Measurements from ENCODE around the gene AGAP1. TPM values are rescaled to one million over a fixed set of nuclear protein-coding genes. Genes with fewer than 3 reads are reported as not detected.

The AGAP1 gene
- total and polyA plus RNA-seq, 11 donors, result 5.9 to 21.6 (median 18.9) TPM

DNA sequence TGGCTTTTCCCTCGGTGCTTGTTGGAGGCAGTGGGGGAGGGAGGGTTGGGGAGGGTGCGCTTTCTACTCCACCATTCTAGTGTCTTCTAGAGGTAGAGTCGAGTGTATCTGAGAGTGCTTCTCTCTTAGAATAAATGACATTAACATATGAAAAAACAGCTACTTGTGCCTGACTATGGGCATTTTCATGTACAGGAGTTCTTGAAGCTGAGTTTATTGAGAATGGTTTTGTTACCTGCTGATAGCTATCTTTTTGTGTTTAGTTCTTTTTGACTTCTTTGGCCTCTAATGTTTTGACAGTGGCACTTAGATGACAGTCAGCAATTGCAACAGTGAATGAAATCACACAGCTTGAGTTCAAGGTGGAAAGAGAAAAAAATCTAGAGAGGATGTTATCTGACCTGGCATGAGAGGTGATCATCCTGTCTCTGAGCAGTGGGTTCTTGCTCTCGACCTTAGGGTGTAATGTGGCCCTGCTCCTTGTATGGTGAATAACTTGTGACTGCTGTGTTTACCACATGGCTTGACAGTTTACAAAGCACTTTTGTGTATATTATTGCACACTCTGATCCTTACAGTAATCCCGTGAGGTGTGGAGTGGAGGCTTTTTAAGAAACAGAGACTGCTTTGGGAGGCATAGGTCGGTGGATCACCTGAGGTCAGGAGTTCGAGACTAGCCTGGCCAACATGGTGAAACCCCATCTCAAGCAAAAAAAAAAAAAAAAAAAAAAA lies 86.7 kb downstream of the AGAP1 start:
- TF ChIP-seq, protein P1, sequence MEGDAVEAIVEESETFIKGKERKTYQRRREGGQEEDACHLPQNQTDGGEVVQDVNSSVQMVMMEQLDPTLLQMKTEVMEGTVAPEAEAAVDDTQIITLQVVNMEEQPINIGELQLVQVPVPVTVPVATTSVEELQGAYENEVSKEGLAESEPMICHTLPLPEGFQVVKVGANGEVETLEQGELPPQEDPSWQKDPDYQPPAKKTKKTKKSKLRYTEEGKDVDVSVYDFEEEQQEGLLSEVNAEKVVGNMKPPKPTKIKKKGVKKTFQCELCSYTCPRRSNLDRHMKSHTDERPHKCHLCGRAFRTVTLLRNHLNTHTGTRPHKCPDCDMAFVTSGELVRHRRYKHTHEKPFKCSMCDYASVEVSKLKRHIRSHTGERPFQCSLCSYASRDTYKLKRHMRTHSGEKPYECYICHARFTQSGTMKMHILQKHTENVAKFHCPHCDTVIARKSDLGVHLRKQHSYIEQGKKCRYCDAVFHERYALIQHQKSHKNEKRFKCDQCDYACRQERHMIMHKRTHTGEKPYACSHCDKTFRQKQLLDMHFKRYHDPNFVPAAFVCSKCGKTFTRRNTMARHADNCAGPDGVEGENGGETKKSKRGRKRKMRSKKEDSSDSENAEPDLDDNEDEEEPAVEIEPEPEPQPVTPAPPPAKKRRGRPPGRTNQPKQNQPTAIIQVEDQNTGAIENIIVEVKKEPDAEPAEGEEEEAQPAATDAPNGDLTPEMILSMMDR (IDR thresholded peaks at IDR 0.05), result no peak
- no peak for TF ChIP-seq POLR2A (IDR thresholded peaks at IDR 0.05)
- DNase-seq, result no peak
- no peak for ATAC-seq
- Histone ChIP-seq H3K4me1 (peaks cover 0 to 21% (median 6%) of the 10 kb centered on the region in 12 donors), H3K4me3 (no peak overlapping the region), H3K36me3 (no peaks in the 10 kb centered on the region), H3K27me3 (no peaks in the 10 kb centered on the region), H3K27ac (no peak overlapping the region), H3K9me3 (no peaks in the 10 kb centered on the region)
- intact Hi-C loops (cut with DNase I), result no loop called here
- WGBS, 4 donors, result 86 to 88% (median 87%) methylated on average over 7 of the region's 7 CpGs

DNA sequence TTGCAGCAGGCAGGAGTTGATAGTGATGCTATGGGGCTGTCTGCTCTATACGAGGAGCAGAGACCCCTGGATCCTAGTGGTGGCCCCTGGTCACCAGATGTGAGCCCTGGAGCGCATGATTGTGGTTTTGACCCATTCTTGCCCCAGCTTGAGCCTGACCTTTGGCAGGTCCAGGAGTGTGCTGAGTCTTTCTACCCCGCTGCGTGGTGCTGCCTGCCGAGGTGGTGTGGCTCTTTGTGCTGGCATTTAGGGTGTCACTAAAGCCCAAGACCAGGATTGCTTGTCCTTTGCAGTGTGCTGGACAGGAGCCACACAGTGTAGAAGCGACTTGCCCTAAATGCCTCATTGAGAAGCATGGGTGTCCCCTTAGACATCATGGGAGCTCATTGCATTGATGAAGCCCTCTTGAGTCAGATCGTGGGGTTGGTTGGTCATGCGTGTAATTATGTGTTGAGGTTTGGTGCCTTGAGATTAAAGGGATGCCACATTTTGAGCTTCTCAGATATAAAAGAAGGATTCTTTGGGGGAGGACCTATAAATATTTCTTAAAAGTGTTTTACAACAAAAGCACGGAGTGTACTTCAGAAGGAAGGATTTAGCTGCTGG lies 88.3 kb downstream of the AGAP1 start:
- no peak for TF ChIP-seq POLR2A (IDR thresholded peaks at IDR 0.05)
- TF ChIP-seq, protein P1 (IDR thresholded peaks at IDR 0.05), result no peak
- Histone ChIP-seq H3K9me3 (no peaks in the 10 kb centered on the region), H3K27me3 (no peaks in the 10 kb centered on the region), H3K4me1 (peaks cover 0 to 12% (median 5%) of the 10 kb centered on the region in 12 donors), H3K27ac (no peak overlapping the region), H3K36me3 (no peaks in the 10 kb centered on the region), H3K4me3 (no peak overlapping the region)
- ATAC-seq (no peak), DNase-seq (no peak)
- WGBS, 4 donors, result 91 to 94% (median 92%) methylated on average over 8 to 9 of the region's 9 CpGs
- intact Hi-C loops (cut with DNase I), result no loop called here

DNA sequence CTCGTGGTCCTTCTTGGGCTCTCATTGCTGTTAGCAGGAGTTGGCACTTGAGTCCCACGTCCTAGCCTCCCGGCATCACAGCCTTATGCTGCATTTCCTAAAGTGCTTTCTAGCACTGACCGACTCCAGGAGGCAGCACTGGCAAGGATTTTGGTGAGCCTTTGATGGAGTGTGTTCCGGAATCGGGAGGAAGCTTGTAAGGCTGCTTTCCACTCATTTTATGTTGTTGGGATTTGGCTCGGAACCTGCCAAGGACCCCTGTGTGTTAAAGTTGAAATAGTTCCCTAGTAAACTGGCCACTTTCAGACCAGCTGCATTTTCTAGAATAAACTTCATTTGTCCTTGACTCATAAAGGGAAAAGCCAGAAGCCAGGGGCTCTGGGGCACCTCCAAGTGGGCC lies 88.9 kb downstream of the AGAP1 start:
- H3K27me3 ChIP-seq, result no peaks in the 10 kb centered on the region
- no peaks in the 10 kb centered on the region for H3K9me3 ChIP-seq
- no peak for DNase-seq
- no peak for ATAC-seq
- 70 to 91% (median 88%) methylated on average over 7 of the region's 7 CpGs for WGBS, 4 donors
- H3K27ac ChIP-seq, result no peak overlapping the region
- H3K36me3 ChIP-seq, result no peaks in the 10 kb centered on the region
- TF ChIP-seq, protein P1 (IDR thresholded peaks at IDR 0.05), result no peak
- no peak for TF ChIP-seq POLR2A (IDR thresholded peaks at IDR 0.05)
- intact Hi-C loops (cut with DNase I), result no loop called here
- H3K4me3 ChIP-seq, result no peak overlapping the region
- H3K4me1 ChIP-seq, result peaks cover 0 to 7% (median 2%) of the 10 kb centered on the region in 12 donors

DNA sequence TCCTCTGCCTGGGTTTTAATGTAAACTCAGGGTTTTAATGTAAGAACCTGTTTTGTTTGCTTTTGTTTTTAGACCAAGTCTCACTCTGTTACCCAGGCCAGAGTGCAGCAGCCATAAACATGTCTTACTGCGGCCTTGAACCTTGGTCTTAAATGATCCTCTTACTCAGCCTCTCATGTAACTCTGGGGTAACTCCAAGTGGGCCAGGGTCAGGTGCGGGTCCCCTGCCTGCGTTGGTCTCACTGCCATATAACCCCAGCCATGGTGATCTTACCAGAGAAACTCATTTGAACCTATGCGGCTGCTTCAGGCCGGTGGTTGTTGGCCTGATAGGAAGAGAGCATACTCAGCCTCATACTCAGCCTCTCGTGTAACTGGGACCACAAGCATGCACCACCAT lies 89.3 kb downstream of the AGAP1 start:
- DNase-seq (no peak), ATAC-seq (no peak)
- no peak overlapping the region for H3K27ac ChIP-seq
- no peak overlapping the region for H3K4me3 ChIP-seq
- peaks cover 0 to 4% (median 0%) of the 10 kb centered on the region in 12 donors for H3K4me1 ChIP-seq
- H3K9me3 ChIP-seq, result no peaks in the 10 kb centered on the region
- 98 to 99% (median 99%) methylated on average over 6 of the region's 6 CpGs for WGBS, 4 donors
- no peaks in the 10 kb centered on the region for H3K27me3 ChIP-seq
- no peaks in the 10 kb centered on the region for H3K36me3 ChIP-seq
- intact Hi-C loops (cut with DNase I), result no loop called here
- TF ChIP-seq, protein P1 (IDR thresholded peaks at IDR 0.05), result no peak
- no peak for TF ChIP-seq POLR2A (IDR thresholded peaks at IDR 0.05)

Data from heart left ventricle (tissue), 16 donors.